GM12801 (cell line): Measurements from ENCODE around the gene VIT.

Experiments used
- TF ChIP-seq, protein P1 (sequence below): IDR thresholded peaks from one replicate; pipeline ENCODE4 v1.5.1; 2011; ENCODE audit warnings: control low read depth; ENCODE audit not compliant: insufficient read length; ENCODE audit errors: extremely low read depth

Gene VIT

DNA sequence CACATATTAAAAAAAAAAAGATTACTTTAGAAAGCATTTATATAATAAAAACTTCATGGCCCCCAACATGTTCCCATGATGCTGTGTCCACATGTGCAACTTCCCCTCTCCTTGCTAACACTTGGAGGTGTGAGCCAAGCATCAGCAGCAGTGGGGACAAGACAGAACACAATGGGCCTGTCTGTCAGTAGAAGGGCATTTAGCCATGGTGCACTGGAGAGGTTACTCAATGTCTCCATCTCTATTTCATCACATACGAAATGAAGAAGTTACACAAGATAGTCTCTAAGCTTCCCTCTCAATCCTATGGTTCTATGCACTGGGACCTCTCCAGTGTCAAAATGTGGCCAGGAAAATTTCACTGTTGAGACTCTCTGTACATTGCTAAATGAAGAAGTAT lies 2.5 kb downstream of the VIT start:
- TF ChIP-seq, protein P1, sequence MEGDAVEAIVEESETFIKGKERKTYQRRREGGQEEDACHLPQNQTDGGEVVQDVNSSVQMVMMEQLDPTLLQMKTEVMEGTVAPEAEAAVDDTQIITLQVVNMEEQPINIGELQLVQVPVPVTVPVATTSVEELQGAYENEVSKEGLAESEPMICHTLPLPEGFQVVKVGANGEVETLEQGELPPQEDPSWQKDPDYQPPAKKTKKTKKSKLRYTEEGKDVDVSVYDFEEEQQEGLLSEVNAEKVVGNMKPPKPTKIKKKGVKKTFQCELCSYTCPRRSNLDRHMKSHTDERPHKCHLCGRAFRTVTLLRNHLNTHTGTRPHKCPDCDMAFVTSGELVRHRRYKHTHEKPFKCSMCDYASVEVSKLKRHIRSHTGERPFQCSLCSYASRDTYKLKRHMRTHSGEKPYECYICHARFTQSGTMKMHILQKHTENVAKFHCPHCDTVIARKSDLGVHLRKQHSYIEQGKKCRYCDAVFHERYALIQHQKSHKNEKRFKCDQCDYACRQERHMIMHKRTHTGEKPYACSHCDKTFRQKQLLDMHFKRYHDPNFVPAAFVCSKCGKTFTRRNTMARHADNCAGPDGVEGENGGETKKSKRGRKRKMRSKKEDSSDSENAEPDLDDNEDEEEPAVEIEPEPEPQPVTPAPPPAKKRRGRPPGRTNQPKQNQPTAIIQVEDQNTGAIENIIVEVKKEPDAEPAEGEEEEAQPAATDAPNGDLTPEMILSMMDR = no peak

DNA sequence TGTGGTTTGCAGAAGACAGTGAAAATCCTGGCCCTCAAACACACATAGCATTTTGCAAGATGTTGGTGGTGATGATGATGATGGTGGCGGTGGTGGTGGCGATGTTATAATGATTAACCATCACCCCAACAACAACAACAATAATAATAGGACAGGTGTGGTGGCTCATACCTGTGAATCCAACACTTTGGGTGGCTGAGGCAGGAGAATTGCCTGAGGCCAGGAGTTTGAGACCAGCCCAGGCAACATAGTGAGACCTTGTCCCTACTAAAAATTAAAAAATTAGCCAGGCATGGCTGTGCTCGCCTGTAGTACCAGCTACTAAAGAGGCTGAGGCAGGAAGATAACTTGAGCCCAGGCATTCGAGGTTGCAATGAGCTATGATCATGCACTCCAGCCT lies 3.8 kb downstream of the VIT start:
- TF ChIP-seq, protein P1 = no peak

DNA sequence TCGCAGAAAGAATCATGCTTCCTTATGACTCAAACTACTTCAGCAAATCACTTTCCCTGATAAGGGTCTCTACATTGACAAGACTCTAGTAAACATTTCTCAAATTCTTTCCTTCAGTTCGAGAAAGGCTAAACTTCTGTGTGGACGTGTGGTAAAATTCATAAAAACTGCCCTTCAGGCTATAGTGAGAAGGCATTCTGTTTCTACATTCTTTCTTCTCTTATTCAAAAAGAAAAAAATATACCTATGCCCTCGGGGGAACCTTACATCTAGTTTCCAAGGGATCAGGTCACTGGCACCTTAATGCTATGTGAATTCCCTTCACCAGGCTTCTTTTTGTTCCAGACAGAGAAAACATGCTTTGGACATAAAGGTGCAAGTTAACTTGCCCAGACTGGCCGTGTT lies 4.9 kb downstream of the VIT start:
- TF ChIP-seq, protein P1 = no peak

DNA sequence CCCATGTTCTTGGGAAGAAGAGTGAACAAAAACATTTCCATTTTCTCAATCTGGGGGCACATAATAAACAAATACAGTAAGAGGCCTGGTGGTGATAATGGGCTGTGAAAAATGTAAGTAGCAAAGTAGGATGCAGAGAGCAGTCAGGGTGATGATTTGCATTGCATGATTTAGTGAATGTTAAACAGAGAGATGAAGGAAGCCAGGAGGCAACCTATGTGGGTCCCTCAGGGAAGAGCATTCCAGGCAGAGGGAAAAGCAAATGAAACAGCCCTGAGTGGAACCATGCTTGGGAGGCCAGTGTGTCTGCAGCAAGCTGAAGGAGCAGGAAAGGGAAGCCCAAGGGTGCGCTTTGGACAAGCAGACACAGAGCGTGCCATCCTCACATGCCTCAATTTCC lies 5.4 kb downstream of the VIT start:
- TF ChIP-seq, protein P1 = no peak

DNA sequence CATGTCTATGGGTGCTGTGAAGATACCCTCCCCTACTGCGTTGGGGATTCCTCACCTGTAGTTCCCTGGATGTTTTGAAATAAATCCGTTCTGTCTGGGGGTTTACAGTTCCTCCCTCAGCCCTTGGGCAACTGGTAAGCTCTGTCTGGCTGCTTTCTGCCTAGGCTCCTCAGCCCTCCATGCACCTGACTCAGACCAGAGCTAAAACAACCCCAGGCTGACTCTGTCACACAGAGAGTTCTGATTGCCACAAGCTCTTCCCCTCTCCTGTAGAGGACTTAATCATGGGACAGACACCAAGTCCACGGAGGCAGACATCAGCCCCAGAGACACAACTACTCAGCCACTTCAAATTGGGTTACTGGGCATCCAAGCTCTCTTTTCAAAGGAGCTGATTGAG lies 6.3 kb downstream of the VIT start:
- TF ChIP-seq, protein P1 = no peak

DNA sequence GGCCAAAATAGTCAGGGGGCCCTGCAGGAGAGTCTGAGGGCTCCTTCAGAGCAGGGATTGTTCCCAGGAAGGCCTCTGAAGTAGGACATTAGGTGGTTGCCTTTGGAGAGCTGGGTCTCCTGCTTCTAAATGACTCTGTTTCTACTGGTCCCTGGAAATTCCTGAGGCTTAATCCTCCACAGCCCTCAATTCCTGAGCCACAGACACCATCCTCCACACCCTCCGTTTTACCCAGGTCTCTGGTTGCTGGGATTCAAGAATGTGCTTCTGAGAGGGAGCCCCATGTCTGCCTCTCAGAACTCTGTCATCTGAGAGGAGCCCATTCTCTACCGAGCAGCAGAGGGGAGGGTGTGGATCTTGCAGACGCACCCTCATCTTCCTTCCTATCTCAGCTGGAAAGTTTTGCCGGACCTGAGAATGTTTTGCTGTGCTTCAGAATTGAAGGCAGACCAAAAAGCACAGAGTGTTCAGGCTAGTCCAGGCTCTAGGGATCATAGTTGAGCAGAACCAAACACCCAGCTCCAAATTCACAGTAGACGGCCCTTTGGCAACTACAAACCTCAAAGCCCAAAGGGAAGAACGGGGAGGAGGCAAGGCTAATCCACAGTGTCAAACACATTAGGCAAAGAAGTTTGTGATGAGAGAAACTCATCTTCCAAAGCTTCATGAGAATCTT lies 8.1 kb downstream of the VIT start:
- TF ChIP-seq, protein P1 = no peak

DNA sequence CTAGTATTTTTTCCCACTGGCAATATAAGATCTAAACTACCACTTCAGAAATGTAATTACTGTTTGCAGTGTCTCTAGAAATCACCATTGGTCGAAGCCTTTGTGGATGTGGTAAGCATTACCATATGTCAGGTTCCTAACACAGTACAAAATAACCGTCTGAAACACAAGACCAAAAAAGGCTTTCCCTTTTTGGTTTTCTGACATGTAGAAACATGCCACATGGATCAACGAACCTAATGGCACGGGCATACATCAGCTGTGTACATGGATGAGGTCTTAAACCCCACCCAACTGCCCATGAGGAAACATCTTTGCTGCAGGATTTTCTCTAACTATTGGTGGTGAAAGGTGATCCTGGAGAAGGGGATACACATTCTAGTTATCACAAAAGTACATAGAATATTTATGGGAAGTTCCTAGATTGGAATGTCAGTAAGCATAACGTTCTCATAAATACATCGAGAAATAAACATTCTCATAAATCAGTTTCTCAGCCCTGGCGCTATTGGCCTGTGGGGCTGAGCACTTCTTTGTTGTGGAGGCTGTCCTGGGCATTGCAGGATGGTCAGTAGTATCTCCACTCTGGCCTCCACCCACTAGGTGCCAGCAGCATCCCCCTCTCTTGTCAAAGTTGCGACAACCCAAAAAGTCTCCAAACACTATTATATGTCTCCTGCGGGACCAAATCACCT lies 9.0 kb downstream of the VIT start:
- TF ChIP-seq, protein P1 = no peak
